Kasumi-1 (cell line): Measurements from ENCODE around the gene CCDC47.
"Not testable (repeated sequence)": the region's sequence is repeated elsewhere in the genome, so short reads cannot be mapped to it uniquely, and the experiment has no call there.

Source experiments
- DNase-seq, 2 experiments: peaks; one replicate each; lab custom pipeline; 2025; lab: John Stamatoyannopoulos, UW

The CCDC47 gene

GRCh38 chr17:63722403-63722802 is 51.0 kb downstream of the CCDC47 start:
- no peak for DNase-seq

GRCh38 chr17:63720194-63720593 is 53.2 kb downstream of the CCDC47 start:
- DNase-seq, result not testable (repeated sequence)

DNA sequence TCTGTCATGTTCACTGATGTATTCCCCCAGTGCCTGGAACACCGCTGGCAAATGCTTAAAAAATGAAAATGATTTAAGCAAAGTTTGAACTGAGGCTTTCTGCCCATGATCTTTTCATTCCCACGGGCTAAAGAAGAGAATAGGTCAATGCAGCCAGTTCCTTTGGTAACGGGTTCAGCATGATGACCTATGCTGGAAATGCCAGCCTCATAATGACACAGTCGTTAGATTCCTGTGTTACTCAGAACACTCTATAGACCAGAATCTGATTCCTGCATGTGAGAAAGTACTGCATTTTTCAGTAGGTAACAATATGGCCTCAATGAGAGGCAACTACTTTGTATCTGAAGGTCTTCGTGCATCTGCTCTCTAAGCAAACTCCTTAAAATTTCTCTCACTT is 54.4 kb downstream of the CCDC47 start:
- DNase-seq, result no peak

DNA sequence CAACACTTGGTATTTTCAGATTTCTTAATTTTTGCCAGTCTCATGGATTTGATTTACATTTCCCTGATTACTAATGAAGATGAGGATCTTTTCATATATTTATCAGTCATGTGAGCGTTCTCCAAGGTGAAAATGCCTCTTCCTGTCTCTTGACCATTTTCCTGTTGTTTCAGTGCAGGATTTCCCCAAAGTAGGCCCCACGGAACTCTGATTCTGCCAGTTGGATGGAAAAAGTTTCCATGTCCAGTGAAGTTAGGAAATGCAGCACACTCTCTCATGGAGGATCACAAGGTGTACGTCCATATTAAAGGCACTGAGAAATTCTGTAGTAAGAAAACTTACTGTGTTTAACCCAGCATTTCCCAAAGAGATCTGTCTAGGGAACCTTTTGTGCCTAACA is 57.0 kb downstream of the CCDC47 start:
- no peak for DNase-seq

DNA sequence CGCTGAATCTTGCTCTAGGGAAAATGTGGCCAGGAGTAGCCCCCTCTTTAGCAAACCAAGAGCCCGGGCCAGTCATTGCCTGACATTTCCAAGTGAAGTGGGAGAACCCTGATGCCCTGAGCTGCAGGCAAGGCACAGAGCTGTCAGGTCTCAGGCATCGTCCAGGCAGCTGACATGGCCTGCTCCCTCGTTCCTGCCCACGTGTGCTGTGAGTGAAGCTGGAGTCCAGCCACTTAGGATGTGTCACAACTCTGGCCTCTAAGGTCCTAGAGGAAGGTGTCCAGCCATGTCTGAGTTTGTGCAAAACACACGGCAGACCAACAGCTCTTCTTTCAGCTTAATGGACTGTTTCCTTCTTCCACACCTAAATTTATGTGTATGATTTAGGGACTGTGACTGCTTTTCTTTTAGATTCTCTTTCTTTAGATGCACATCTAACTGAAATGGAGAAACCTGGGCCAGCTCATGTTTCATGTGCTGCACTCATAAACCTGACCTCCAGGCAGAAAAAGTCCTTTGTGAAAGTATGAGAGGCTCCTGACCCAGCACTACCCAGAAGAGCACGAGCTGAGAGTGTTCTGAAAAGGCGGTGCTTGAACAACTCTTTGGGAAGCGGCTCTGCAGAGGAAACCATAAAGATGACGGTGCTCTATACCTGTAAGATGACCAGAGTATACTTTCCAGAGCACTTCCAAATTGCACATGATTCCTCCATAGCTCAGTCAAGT is 58.7 kb downstream of the CCDC47 start:
- no peak for DNase-seq

- DNase-seq, result no peak
These were observed 64.3 kb downstream of the CCDC47 start for GRCh38 chr17:63709110-63709509.

GRCh38 chr17:63707151-63707550 is 66.2 kb downstream of the CCDC47 start:
- DNase-seq, result no peak

DNA sequence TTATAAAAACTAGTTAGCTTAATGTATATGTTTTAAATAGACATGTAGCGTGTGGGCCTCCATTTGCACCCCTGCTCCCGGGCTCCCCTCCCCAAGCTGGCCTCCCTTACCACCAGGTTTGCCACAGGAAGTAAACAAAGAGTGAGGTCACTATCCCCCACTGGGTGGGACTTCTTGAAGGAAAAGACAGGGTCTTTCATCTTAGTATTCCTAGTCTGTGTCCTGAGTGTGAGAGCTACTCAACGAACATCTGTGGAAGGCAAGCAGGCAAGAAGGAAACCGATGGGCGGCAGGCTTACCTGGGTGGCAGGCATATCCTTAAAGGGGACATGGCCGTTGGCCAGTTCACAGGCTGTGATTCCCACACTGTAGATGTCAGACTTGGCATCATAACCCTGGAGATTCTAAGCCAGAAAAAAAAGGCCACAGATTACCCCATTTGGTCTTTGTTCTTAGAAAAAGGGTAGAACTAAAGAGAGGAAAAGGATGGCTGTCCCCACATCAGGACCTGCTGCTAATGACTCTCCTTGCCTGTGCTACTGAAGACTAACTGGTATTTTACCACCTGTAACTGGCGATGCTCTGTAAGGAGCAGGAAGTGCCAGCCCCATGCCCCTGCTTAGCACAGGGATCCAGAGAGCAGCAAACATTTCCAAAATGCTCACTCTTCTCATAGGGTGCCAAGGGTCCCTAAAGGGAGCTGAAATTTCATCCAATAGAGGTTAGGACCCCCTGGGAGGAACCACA is 66.9 kb downstream of the CCDC47 start:
- DNase-seq, result no peak

DNA sequence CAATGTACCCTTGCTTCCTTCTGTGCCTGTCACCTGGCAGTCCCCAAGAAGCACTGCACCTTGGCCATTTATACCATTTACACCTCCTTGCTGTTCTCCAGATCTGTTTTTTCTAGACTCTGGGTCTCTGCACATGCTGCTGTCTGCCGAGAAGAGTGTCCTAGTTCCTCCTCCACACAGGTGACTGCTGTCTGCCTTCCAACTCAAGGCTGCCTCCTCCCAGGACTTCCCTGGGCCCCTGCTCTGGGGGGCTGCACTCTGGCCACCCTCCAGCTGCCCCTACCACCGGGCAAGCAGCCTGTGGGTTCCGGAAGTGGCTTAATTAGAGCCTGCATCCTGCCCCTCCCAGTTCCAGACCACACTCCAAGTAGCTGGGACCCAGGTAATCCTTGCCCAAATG is 67.7 kb downstream of the CCDC47 start:
- no peak for DNase-seq

DNA sequence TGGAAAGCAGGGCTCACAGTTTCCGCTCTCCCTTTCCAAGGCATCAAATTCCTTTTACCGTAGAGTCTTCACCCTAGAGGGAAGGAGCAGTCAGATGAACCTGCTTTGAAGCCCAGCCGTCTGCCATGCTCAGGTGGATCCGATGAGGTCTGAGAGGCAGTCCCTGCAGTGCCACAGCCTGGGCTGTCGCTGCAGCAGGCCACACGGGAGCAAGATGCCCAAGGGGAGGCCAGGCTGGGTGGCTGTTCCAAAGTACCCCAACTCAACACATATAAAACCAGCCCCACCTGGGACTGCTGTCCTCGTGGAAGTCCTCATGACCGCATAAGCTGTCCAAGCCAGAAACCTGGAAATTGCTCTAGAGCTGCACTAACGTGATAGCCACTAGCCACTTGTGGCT is 68.6 kb downstream of the CCDC47 start:
- no peak for DNase-seq

DNA sequence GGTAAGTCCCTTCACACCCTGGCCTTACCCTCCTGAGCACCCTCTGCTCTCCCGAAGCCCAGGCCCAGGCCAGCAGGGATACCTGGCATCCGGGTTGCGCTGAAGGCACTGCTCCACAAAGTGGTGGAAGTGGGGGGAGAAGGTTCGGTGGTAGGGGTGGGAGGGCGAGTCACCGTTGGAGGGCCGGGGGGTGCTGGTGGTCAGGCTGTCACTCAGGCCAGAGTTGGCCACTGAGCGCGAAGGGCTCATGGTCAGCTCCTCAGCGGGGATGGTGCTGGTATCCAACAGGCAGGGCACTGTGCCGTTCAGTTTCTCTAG is 69.2 kb downstream of the CCDC47 start:
- DNase-seq, result no peak

- no peak for DNase-seq
These were observed 69.7 kb downstream of the CCDC47 start for GRCh38 chr17:63703556-63704258.

GRCh38 chr17:63703029-63703428 is 70.4 kb downstream of the CCDC47 start:
- no peak for DNase-seq

GRCh38 chr17:63702721-63703015 is 70.7 kb downstream of the CCDC47 start:
- no peak for DNase-seq

GRCh38 chr17:63701868-63702720 is 71.3 kb downstream of the CCDC47 start:
- peak; percentile 93 to 94 for DNase-seq

DNA sequence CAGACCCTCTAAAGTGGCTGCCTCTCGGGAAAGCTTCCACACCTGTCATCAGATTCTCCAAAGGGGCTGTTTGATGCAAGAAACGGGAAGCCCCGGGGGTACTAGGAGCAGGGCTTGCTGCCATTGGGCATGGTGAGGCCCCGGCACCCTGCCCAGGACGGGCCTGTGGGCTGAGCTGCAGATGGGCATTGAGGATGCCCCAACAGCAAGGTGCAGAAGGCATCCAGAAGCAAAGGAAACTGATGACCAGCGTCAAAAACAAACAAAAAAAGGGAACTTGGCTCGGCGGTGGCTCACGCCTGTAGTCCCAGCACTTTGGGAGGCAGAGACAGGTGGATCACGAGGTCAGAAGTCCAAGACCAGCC is 72.0 kb downstream of the CCDC47 start:
- no peak for DNase-seq

- DNase-seq, result peak; percentile 66 to 69
These were observed 72.6 kb downstream of the CCDC47 start for GRCh38 chr17:63700528-63701455.

DNA sequence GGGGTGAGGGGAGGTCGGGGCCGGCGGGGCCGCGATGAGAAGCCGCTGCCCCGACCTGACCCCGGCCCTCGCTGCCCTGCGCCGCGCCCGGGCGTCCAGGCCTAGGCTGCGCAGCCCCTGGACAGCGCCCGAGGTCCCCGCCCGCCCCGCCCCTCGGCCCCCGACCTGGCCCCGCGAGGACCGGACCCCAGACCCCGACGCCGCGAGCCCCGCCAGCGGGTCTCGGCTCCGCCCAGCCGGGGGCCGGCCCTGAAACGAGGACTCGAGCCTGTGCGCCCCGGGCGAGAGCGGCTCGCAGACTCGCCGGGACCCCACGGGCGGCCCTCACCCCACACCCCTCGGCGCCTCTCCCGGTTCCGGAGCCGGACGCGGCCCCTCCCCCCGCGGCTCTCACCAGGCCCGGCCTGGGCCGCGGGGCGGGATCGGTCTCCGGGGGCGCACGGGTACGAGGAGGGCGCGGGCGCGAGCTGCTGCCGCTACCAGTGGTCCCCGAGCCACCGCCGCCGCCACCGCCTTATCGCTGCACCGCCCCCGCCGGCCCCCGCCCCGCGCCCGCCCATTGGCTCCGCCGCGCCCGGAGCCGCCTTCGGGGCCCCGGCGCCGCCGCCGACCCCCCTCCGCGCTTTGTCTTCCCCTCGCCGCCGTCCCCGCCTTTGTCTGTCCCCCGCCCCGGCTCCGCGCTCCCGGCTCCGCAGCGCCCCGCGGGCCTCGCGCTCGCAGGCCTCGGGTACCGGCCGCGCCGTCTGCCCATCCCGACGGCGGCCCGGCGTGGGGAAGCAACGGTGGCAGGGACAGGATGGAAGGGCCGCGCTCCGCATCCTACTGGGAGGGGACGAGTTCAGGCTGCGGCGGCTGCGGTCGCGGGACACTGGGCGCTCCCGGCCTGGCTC is 73.5 kb downstream of the CCDC47 start, which contains the start of gene LIMD2:
LIMD2 (minus strand) TSS at position 488 of the 890 bp plus-strand sequence. CDS start 827 bp downstream, outside the sequence.
- DNase-seq, result peak; percentile 81 to 84

- DNase-seq, result peak; percentile 95 to 97
These were observed 74.3 kb downstream of the CCDC47 start for GRCh38 chr17:63698886-63699637.
